GM12878 (cell line): ENCODE data around the gene ARTN. TPM values are rescaled to one million over a fixed set of nuclear protein-coding genes. Genes with fewer than 3 reads are reported as not detected.

Experiments used
- polyA plus RNA-seq, 11 experiments: library from polyadenylated mRNA; depleted of rRNA in 4 of 11; unstranded in 6 of 11; stranded (reverse) in 5 of 11; fragments of >200 nt; fragmentation: Nextera tagmentation in 4 of 11; fragmentation: Illumina TruSeq in 1 of 11; extraction: Ambion mirVana in 4 of 11; extraction: Trizol in 1 of 11; gene quantifications; 1 replicate in 1 of 11; 2 replicates in 10 of 11; pipeline versions ENCODE4 v1.2.1 to v1.2.3, GENCODE V29; 2011 to 2016; ENCODE audit warnings: inconsistent platforms in 2 of 11, missing spikeins in 2 of 11, low read depth in 1 of 11
- total RNA-seq, 4 experiments: library from RNA; depleted of rRNA in 3 of 4; stranded (reverse); fragments of >200 nt in 3 of 4; fragmentation: Illumina TruSeq in 1 of 4; extraction: Trizol in 1 of 4; gene quantifications; 2 replicates each; pipeline versions ENCODE4 v1.2.1 to v1.2.3, GENCODE V29; 2013 to 2021

Gene ARTN
- total and polyA plus RNA-seq, 10 of the 15 experiments (the other 5 are each of a cell fraction or from before 2014, with no cell fraction given) = 0.06 to 2.1 (median 0.34) TPM; not detected in 1

Other genes with a start within 250 kb of the ARTN start
Only the 7 nearest of the 9 such genes appear.
- gene IPO13, start 13.1 kb downstream of the ARTN start, total RNA-seq (2014; rRNA removed) = 18.2 and 18.4 TPM in 2 replicates
- 7.3 and 10.1 TPM in 2 replicates for gene IPO13, start 13.1 kb downstream of the ARTN start, total RNA-seq (2014; rRNA removed; fragmentation: Illumina TruSeq; extraction: Trizol)
- gene IPO13, start 13.1 kb downstream of the ARTN start, total RNA-seq (2021) = 22.1 and 26.6 TPM in 2 replicates
- 5.6 and 9.3 TPM in 2 replicates for gene IPO13, start 13.1 kb downstream of the ARTN start, polyA plus RNA-seq (2011; rRNA removed)
- 8.5 and 14.0 TPM in 2 replicates for gene IPO13, start 13.1 kb downstream of the ARTN start, polyA plus RNA-seq (2014; fragmentation: Illumina TruSeq; extraction: Trizol)
- gene IPO13, start 13.1 kb downstream of the ARTN start, polyA plus RNA-seq (2014; fragmentation: Nextera tagmentation; extraction: Ambion mirVana) = 1 to 10 TPM; 7.1 to 9.5 TPM
- gene IPO13, start 13.1 kb downstream of the ARTN start, polyA plus RNA-seq (2014; rRNA removed) = 16.5 and 17.9 TPM in 2 replicates
- gene IPO13, start 13.1 kb downstream of the ARTN start, polyA plus RNA-seq (2016; fragmentation: Nextera tagmentation; extraction: Ambion mirVana) = 10 to 100 TPM; 21.5 TPM
- gene DPH2, start 36.2 kb downstream of the ARTN start, total RNA-seq (2014; rRNA removed) = 67.2 and 75.1 TPM in 2 replicates
- gene DPH2, start 36.2 kb downstream of the ARTN start, total RNA-seq (2014; rRNA removed; fragmentation: Illumina TruSeq; extraction: Trizol) = 32.2 and 37.9 TPM in 2 replicates
- gene DPH2, start 36.2 kb downstream of the ARTN start, total RNA-seq (2021) = 58.0 and 60.1 TPM in 2 replicates
- 30.7 and 44.0 TPM in 2 replicates for gene DPH2, start 36.2 kb downstream of the ARTN start, polyA plus RNA-seq (2011; rRNA removed)
- gene DPH2, start 36.2 kb downstream of the ARTN start, polyA plus RNA-seq (2014; fragmentation: Illumina TruSeq; extraction: Trizol) = 22.4 and 43.2 TPM in 2 replicates
- 10 to 100 TPM; 13.1 to 14.3 TPM for gene DPH2, start 36.2 kb downstream of the ARTN start, polyA plus RNA-seq (2014; fragmentation: Nextera tagmentation; extraction: Ambion mirVana)
- 74.5 and 76.2 TPM in 2 replicates for gene DPH2, start 36.2 kb downstream of the ARTN start, polyA plus RNA-seq (2014; rRNA removed)
- gene DPH2, start 36.2 kb downstream of the ARTN start, polyA plus RNA-seq (2016; fragmentation: Nextera tagmentation; extraction: Ambion mirVana) = 10 to 100 TPM; 76.6 to 82.9 TPM
- 176 and 177 TPM in 2 replicates for gene ATP6V0B, start 41.2 kb downstream of the ARTN start, total RNA-seq (2014; rRNA removed)
- 70.0 and 75.8 TPM in 2 replicates for gene ATP6V0B, start 41.2 kb downstream of the ARTN start, total RNA-seq (2014; rRNA removed; fragmentation: Illumina TruSeq; extraction: Trizol)
- 115 and 120 TPM in 2 replicates for gene ATP6V0B, start 41.2 kb downstream of the ARTN start, total RNA-seq (2021)
- gene ATP6V0B, start 41.2 kb downstream of the ARTN start, polyA plus RNA-seq (2011; rRNA removed) = 72.2 and 132 TPM in 2 replicates
- gene ATP6V0B, start 41.2 kb downstream of the ARTN start, polyA plus RNA-seq (2014; fragmentation: Illumina TruSeq; extraction: Trizol) = 30.1 and 70.5 TPM in 2 replicates
- 100 to 1,000 TPM in 1 of 2 experiments, 10 to 100 TPM in 1; 65.3 to 157 TPM for gene ATP6V0B, start 41.2 kb downstream of the ARTN start, polyA plus RNA-seq (2014; fragmentation: Nextera tagmentation; extraction: Ambion mirVana)
- 156 and 159 TPM in 2 replicates for gene ATP6V0B, start 41.2 kb downstream of the ARTN start, polyA plus RNA-seq (2014; rRNA removed)
- gene ATP6V0B, start 41.2 kb downstream of the ARTN start, polyA plus RNA-seq (2016; fragmentation: Nextera tagmentation; extraction: Ambion mirVana) = 100 to 1,000 TPM; 247 to 250 TPM
- 61.0 and 63.8 TPM in 2 replicates for gene B4GALT2, start 45.4 kb downstream of the ARTN start, total RNA-seq (2014; rRNA removed)
- gene B4GALT2, start 45.4 kb downstream of the ARTN start, total RNA-seq (2014; rRNA removed; fragmentation: Illumina TruSeq; extraction: Trizol) = 27.2 and 28.7 TPM in 2 replicates
- gene B4GALT2, start 45.4 kb downstream of the ARTN start, total RNA-seq (2021) = 45.4 and 47.3 TPM in 2 replicates
- gene B4GALT2, start 45.4 kb downstream of the ARTN start, polyA plus RNA-seq (2011; rRNA removed) = 9.8 and 18.0 TPM in 2 replicates
- 18.6 and 30.0 TPM in 2 replicates for gene B4GALT2, start 45.4 kb downstream of the ARTN start, polyA plus RNA-seq (2014; fragmentation: Illumina TruSeq; extraction: Trizol)
- gene B4GALT2, start 45.4 kb downstream of the ARTN start, polyA plus RNA-seq (2014; fragmentation: Nextera tagmentation; extraction: Ambion mirVana) = 1 to 10 TPM in 1 of 2 experiments, under 1 TPM in 1; 0.98 to 2.8 TPM
- 53.5 and 67.0 TPM in 2 replicates for gene B4GALT2, start 45.4 kb downstream of the ARTN start, polyA plus RNA-seq (2014; rRNA removed)
- gene B4GALT2, start 45.4 kb downstream of the ARTN start, polyA plus RNA-seq (2016; fragmentation: Nextera tagmentation; extraction: Ambion mirVana) = 1 to 10 TPM; 7.2 to 9.6 TPM
- 1.6 and 2.2 TPM in 2 replicates for gene CCDC24, start 57.8 kb downstream of the ARTN start, total RNA-seq (2014; rRNA removed)
- gene CCDC24, start 57.8 kb downstream of the ARTN start, total RNA-seq (2014; rRNA removed; fragmentation: Illumina TruSeq; extraction: Trizol) = 0.67 and 0.78 TPM in 2 replicates
- gene CCDC24, start 57.8 kb downstream of the ARTN start, total RNA-seq (2021) = 2.2 and 3.1 TPM in 2 replicates
- 0.49 and 1.0 TPM in 2 replicates for gene CCDC24, start 57.8 kb downstream of the ARTN start, polyA plus RNA-seq (2011; rRNA removed)
- 0.59 and 1.0 TPM in 2 replicates for gene CCDC24, start 57.8 kb downstream of the ARTN start, polyA plus RNA-seq (2014; fragmentation: Illumina TruSeq; extraction: Trizol)
- under 1 TPM in 1 of 2 experiments, not detected in 1; 0.18 TPM for gene CCDC24, start 57.8 kb downstream of the ARTN start, polyA plus RNA-seq (2014; fragmentation: Nextera tagmentation; extraction: Ambion mirVana)
- gene CCDC24, start 57.8 kb downstream of the ARTN start, polyA plus RNA-seq (2014; rRNA removed) = 2.1 and 4.2 TPM in 2 replicates
- 1 to 10 TPM; 1.6 to 1.7 TPM for gene CCDC24, start 57.8 kb downstream of the ARTN start, polyA plus RNA-seq (2016; fragmentation: Nextera tagmentation; extraction: Ambion mirVana)
- gene SLC6A9, start 97.7 kb downstream of the ARTN start, total RNA-seq (2014; rRNA removed) = 0.38 and 0.40 TPM in 2 replicates
- 0.36 and 0.88 TPM in 2 replicates for gene SLC6A9, start 97.7 kb downstream of the ARTN start, total RNA-seq (2014; rRNA removed; fragmentation: Illumina TruSeq; extraction: Trizol)
- 1.4 and 2.0 TPM in 2 replicates for gene SLC6A9, start 97.7 kb downstream of the ARTN start, total RNA-seq (2021)
- gene SLC6A9, start 97.7 kb downstream of the ARTN start, polyA plus RNA-seq (2011; rRNA removed) = 0.10 and 0.58 TPM in 2 replicates
- 0.46 and 0.68 TPM in 2 replicates for gene SLC6A9, start 97.7 kb downstream of the ARTN start, polyA plus RNA-seq (2014; fragmentation: Illumina TruSeq; extraction: Trizol)
- under 1 TPM; 0.02 to 0.03 TPM for gene SLC6A9, start 97.7 kb downstream of the ARTN start, polyA plus RNA-seq (2014; fragmentation: Nextera tagmentation; extraction: Ambion mirVana)
- 1.6 TPM in 2 replicates for gene SLC6A9, start 97.7 kb downstream of the ARTN start, polyA plus RNA-seq (2014; rRNA removed)
- 1 to 10 TPM in 1 of 2 experiments, under 1 TPM in 1; 0.74 to 1.3 TPM for gene SLC6A9, start 97.7 kb downstream of the ARTN start, polyA plus RNA-seq (2016; fragmentation: Nextera tagmentation; extraction: Ambion mirVana)
- not detected in 2 replicates for gene KLF17, start 185.0 kb downstream of the ARTN start, total RNA-seq (2014; rRNA removed)
- not detected in 2 replicates for gene KLF17, start 185.0 kb downstream of the ARTN start, total RNA-seq (2014; rRNA removed; fragmentation: Illumina TruSeq; extraction: Trizol)
- not detected in 2 replicates for gene KLF17, start 185.0 kb downstream of the ARTN start, total RNA-seq (2021)
- gene KLF17, start 185.0 kb downstream of the ARTN start, polyA plus RNA-seq (2011; rRNA removed) = not detected in 2 replicates
- not detected in 2 replicates for gene KLF17, start 185.0 kb downstream of the ARTN start, polyA plus RNA-seq (2014; fragmentation: Illumina TruSeq; extraction: Trizol)
- not detected for gene KLF17, start 185.0 kb downstream of the ARTN start, polyA plus RNA-seq (2014; fragmentation: Nextera tagmentation; extraction: Ambion mirVana)
- not detected in 2 replicates for gene KLF17, start 185.0 kb downstream of the ARTN start, polyA plus RNA-seq (2014; rRNA removed)
- not detected for gene KLF17, start 185.0 kb downstream of the ARTN start, polyA plus RNA-seq (2016; fragmentation: Nextera tagmentation; extraction: Ambion mirVana)